GM12878 (cell line): ENCODE measurements around the gene DLD. TPM values are rescaled to one million over a fixed set of nuclear protein-coding genes. Genes with fewer than 3 reads are reported as not detected.

Experiments used
- ATAC-seq: fragments of 200-7000 bp; cut with Tn5 transposase; 3 replicates; pipeline ENCODE4 v1.9.1; 2020; ENCODE audit warnings: mild to moderate bottlenecking, moderate library complexity
- BruUV-seq: library from RNA; stranded (reverse); fragments of 400-500 nt; replicated peaks from 2 replicates; lab custom pipeline; 2021; lab: Mats Ljungman, UMichigan
- CTCF ChIA-PET: fragments of 300-600 bp; sonication (Branson Sonifier 250); formaldehyde crosslinking; extraction: SDS; loops from one replicate; lab custom pipeline; 2021; ENCODE audit warnings: inconsistent platforms; lab: Yijun Ruan, JAX
- POLR2A ChIA-PET: fragments of 350-600 bp; formaldehyde crosslinking; extraction: SDS; loops from one replicate; lab custom pipeline; 2021; ENCODE audit warnings: inconsistent platforms; lab: Charles Lee
- RAD21 ChIA-PET: fragments of 300-600 bp; sonication (Branson Sonifier 250); formaldehyde crosslinking; loops from one replicate; lab custom pipeline; 2023; ENCODE audit warnings: antibody characterized with exemption; ENCODE audit not compliant: unreplicated experiment; lab: Charles Lee
- SMC1A ChIA-PET: fragments of 300-600 bp; sonication (Branson Sonifier 250); formaldehyde crosslinking; loops from one replicate; lab custom pipeline; 2023; ENCODE audit not compliant: unreplicated experiment, uncharacterized antibody; lab: Charles Lee
- DNase-seq: peaks from one replicate; pipeline ENCODE4 v3.0.0-alpha.2; 2011; ENCODE audit warnings: low read depth, low spot score
- FAIRE-seq: peaks from 3 replicates; lab custom pipeline; 2011; peaks lifted over from hg19 to GRCh38; lab: Jason Lieb, UNC
- H2AFZ ChIP-seq: 2 replicates; pipeline ENCODE4 v1.6.0; 2011; ENCODE audit warnings: low read depth, low read length, control low read depth; ENCODE audit not compliant: control insufficient read depth
- H3K27ac ChIP-seq: 2 replicates; pipeline ENCODE4 v1.5.1; 2011; ENCODE audit warnings: control low read depth; ENCODE audit not compliant: control insufficient read depth, insufficient read depth
- H3K27me3 ChIP-seq, 2 experiments: replicated peaks in 1 of 2; 2 replicates each; pipeline versions ENCODE4 v1.6.0 to v1.6.1; 2011; ENCODE audit warnings: low read length in 1 of 2; ENCODE audit not compliant: control insufficient read depth in 2 of 2, insufficient read depth in 2 of 2
- H3K36me3 ChIP-seq, 2 experiments: 2 replicates each; pipeline ENCODE4 v1.5.1; 2011; ENCODE audit warnings: low read length in 1 of 2; ENCODE audit not compliant: control insufficient read depth in 2 of 2, insufficient read depth in 2 of 2
- H3K4me1 ChIP-seq: 2 replicates; pipeline ENCODE4 v1.6.1; 2011; ENCODE audit warnings: mild to moderate bottlenecking, low read length, moderate library complexity, mixed read lengths; ENCODE audit not compliant: control insufficient read depth, insufficient read depth
- H3K4me2 ChIP-seq: 2 replicates; pipeline ENCODE4 v1.6.0; 2011; ENCODE audit warnings: control low read depth; ENCODE audit not compliant: control insufficient read depth, insufficient read depth
- H3K4me3 ChIP-seq: fragments of 200-600 bp; sonication (generic); 2 replicates; pipeline ENCODE4 v1.5.1; 2016
- H3K79me2 ChIP-seq: 2 replicates; pipeline ENCODE4 v1.6.0; 2011; ENCODE audit warnings: low read length; ENCODE audit not compliant: control insufficient read depth, insufficient read depth
- H3K9ac ChIP-seq: 2 replicates; pipeline ENCODE4 v1.8.0; 2011; ENCODE audit warnings: low read length, control low read depth, mixed read lengths; ENCODE audit not compliant: control insufficient read depth, insufficient read depth
- H3K9me3 ChIP-seq: replicated peaks from 3 replicates; pipeline ENCODE4 v1.5.1; 2011; ENCODE audit warnings: mild to moderate bottlenecking, low read length; ENCODE audit not compliant: control insufficient read depth, insufficient read depth
- H4K20me1 ChIP-seq: 2 replicates; pipeline ENCODE4 v1.6.0; 2011; ENCODE audit not compliant: control insufficient read depth, insufficient read depth
- BMI1 ChIP-seq: fragments of 450-650 bp; IDR thresholded peaks from 2 replicates; pipeline ENCODE4 v1.6.1; 2016; ENCODE audit warnings: mild to moderate bottlenecking, moderate library complexity, borderline replicate concordance
- EZH2 ChIP-seq: IDR thresholded peaks from 2 replicates; pipeline ENCODE4 v1.6.1; 2012; ENCODE audit warnings: low read depth, mild to moderate bottlenecking, control low read depth, inconsistent platforms, low read length, borderline replicate concordance; ENCODE audit not compliant: control insufficient read depth
- MYB ChIP-seq: fragments of 150-350 bp; IDR thresholded peaks from 2 replicates; pipeline ENCODE4 v1.6.1; 2014; ENCODE audit warnings: mild to moderate bottlenecking, low read depth, low read length, borderline replicate concordance
- MYC ChIP-seq: IDR thresholded peaks from 2 replicates; pipeline ENCODE4 v1.6.1; 2011; ENCODE audit warnings: mild to moderate bottlenecking, low read length, moderate library complexity, inconsistent platforms; ENCODE audit not compliant: insufficient read depth, insufficient replicate concordance, insufficient read length, severe bottlenecking
- PAX8 ChIP-seq: fragments of 450-650 bp; IDR thresholded peaks from 2 replicates; pipeline ENCODE4 v1.6.1; 2017; ENCODE audit warnings: mild to moderate bottlenecking, moderate library complexity
- SMC3 ChIP-seq: IDR thresholded peaks from 2 replicates; pipeline ENCODE4 v1.6.1; 2011; ENCODE audit warnings: low read length, improper control_type of control experiment, borderline replicate concordance
- SPI1 ChIP-seq: IDR thresholded peaks from 2 replicates; pipeline ENCODE4 v1.6.1; 2011; ENCODE audit warnings: low read depth, mild to moderate bottlenecking, low read length, moderate library complexity, borderline replicate concordance; ENCODE audit not compliant: insufficient read depth
- WRNIP1 ChIP-seq: IDR thresholded peaks from 2 replicates; pipeline ENCODE4 v1.6.1; 2011; ENCODE audit warnings: low read depth, low read length, improper control_type of control experiment, borderline replicate concordance
- WGBS: methylation state at CpG from one replicate; pipeline ENCODE4 v1.1.6; 2016; ENCODE audit warnings: low lambda C conversion rate; ENCODE audit not compliant: insufficient replicate concordance, insufficient coverage; ENCODE audit errors: missing lambda C conversion rate; 5-methylcytosine and 5-hydroxymethylcytosine counted together
- in situ Hi-C: fragments of 300-500 bp; cut with MboI; formaldehyde crosslinking; loops from 9 replicates; pipeline ENCODE4 v1.14.3; 2018; ENCODE audit warnings: mixed read lengths
- intact Hi-C: fragments of 100-400 bp; cut with micrococcal nuclease; formaldehyde crosslinking; loops from one replicate; pipeline ENCODE4 v1.14.2; 2022; ENCODE audit not compliant: unreplicated experiment
- polyA plus RNA-seq, 11 experiments: library from polyadenylated mRNA; depleted of rRNA in 4 of 11; unstranded in 6 of 11; stranded (reverse) in 5 of 11; fragments of >200 nt; fragmentation: Nextera tagmentation in 4 of 11; fragmentation: Illumina TruSeq in 1 of 11; extraction: Ambion mirVana in 4 of 11; extraction: Trizol in 1 of 11; gene quantifications; 1 replicate in 1 of 11; 2 replicates in 10 of 11; pipeline versions ENCODE4 v1.2.1 to v1.2.3, GENCODE V29; 2011 to 2016; ENCODE audit warnings: inconsistent platforms in 2 of 11, missing spikeins in 2 of 11, low read depth in 1 of 11
- total RNA-seq, 4 experiments: library from RNA; depleted of rRNA in 3 of 4; stranded (reverse); fragments of >200 nt in 3 of 4; fragmentation: Illumina TruSeq in 1 of 4; extraction: Trizol in 1 of 4; gene quantifications; 2 replicates each; pipeline versions ENCODE4 v1.2.1 to v1.2.3, GENCODE V29; 2013 to 2021
- TF ChIP-seq, protein P1 (sequence below): fragments of 450-650 bp; IDR thresholded peaks from 2 replicates; pipeline ENCODE4 v1.6.1; 2016; ENCODE audit warnings: mild to moderate bottlenecking, moderate library complexity, borderline replicate concordance
- TF ChIP-seq, protein P2 (sequence below): fragments of 450-650 bp; formaldehyde crosslinking; IDR thresholded peaks from 2 replicates; pipeline ENCODE4 v1.4.0; 2020; ENCODE audit warnings: mild to moderate bottlenecking, moderate library complexity

DLD gene
- total and polyA plus RNA-seq, 10 of the 15 experiments (the other 5 are each of a cell fraction or from before 2014, with no cell fraction given), result 62.7 to 314 (median 161) TPM

DNA sequence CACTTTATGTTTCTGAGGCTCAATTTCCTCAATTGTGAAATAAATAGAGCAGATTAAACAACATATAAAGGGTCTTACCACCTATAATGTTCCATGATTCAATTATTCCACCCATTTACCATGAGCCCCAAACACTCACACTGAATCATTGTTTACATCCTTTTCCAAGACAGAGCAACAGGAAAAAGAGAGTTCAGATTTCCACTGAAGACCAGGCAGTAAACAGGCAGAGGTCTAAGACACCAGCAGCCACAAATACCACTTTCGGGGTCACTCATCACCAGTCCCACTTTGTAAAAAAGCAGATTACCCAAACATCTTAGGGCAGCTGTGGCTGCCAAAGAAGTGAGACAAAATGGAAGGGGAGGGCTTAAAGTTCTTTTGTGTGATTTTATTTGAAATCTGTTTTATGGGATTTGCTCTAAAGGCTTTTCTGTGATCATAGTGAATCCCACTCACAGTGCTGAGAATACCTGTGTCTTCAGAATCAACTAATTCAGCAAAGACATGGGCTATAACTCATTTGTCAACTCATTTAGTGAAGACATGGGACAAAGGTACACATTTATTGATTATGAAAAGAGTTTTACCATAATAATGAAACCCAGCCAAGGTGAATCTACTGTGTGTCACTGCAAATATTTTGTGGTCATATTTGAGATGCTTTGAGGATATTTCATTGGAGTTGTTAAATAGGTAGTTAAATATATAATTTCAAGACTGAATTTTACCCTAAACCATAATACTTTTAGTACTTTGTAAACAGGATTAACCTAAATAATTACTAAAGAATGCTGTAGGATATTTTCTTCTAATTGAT, 24.8 kb upstream of the DLD start (continued):
- TF ChIP-seq, protein P1, sequence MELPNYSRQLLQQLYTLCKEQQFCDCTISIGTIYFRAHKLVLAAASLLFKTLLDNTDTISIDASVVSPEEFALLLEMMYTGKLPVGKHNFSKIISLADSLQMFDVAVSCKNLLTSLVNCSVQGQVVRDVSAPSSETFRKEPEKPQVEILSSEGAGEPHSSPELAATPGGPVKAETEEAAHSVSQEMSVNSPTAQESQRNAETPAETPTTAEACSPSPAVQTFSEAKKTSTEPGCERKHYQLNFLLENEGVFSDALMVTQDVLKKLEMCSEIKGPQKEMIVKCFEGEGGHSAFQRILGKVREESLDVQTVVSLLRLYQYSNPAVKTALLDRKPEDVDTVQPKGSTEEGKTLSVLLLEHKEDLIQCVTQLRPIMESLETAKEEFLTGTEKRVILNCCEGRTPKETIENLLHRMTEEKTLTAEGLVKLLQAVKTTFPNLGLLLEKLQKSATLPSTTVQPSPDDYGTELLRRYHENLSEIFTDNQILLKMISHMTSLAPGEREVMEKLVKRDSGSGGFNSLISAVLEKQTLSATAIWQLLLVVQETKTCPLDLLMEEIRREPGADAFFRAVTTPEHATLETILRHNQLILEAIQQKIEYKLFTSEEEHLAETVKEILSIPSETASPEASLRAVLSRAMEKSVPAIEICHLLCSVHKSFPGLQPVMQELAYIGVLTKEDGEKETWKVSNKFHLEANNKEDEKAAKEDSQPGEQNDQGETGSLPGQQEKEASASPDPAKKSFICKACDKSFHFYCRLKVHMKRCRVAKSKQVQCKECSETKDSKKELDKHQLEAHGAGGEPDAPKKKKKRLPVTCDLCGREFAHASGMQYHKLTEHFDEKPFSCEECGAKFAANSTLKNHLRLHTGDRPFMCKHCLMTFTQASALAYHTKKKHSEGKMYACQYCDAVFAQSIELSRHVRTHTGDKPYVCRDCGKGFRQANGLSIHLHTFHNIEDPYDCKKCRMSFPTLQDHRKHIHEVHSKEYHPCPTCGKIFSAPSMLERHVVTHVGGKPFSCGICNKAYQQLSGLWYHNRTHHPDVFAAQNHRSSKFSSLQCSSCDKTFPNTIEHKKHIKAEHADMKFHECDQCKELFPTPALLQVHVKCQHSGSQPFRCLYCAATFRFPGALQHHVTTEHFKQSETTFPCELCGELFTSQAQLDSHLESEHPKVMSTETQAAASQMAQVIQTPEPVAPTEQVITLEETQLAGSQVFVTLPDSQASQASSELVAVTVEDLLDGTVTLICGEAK, result no peak
- TF ChIP-seq PAX8 (no peak), SMC3 (no peak), BMI1 (no peak), EZH2 (no peak)

DNA sequence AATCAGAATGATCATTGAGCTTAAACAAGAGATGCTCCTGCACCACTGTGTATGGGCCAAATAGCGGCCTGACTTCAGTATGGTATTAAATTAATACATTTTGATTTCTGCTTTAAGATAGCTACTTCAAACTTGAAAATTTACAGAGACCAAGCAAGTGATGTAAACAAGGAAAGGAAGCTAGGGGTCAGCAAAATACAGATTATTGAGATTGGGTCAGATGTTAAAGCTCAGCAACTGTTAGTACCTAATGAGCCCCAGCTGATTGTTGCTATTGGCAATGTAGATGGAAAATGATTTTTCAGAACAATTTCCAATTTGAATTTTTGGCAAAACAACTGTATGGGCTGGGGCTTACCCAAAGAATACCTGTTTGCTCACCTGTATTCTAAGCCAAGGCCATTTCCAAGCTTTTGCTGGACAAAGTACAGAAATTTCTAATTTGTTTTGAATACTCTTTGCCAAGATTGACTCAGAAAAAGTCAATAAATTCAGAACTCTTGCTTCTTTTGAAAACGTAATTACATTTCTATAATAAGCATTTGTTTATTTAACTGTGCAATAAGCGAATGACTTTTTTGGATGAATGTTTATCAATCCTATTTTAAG, 23.0 kb upstream of the DLD start:
- Histone ChIP-seq H3K9me3 (no peaks in the 10 kb centered on the region), H4K20me1 (no peaks in the 10 kb centered on the region), H3K27me3 (no peaks in the 10 kb centered on the region; a peak in 2 of 4 replicates), H3K4me2 (no peak overlapping the region), H3K36me3 (no peaks in the 10 kb centered on the region), H3K9ac (no peak overlapping the region), H3K27ac (no peak overlapping the region), H3K4me1 (no peaks in the 10 kb centered on the region), H2AFZ (no peak overlapping the region), H3K4me3 (no peak overlapping the region), H3K79me2 (no peaks in the 10 kb centered on the region)
- DNase-seq (no peak), FAIRE-seq (no peak), ATAC-seq (no peak)
- intact Hi-C loops, result no loop called here
- ChIA-PET POLR2A (no interaction called here), SMC1A (interaction anchor here (0.8 to 1.3 kb wide), 2 partner anchors 12 to 87 kb away, joined by 3 to 7 read pairs; no protein-coding TSS in a partner anchor), RAD21 (interaction anchor here (1.0 to 1.5 kb wide), 2 partner anchors 149 to 278 kb away, joined by 3 to 6 read pairs; no protein-coding TSS in a partner anchor), CTCF (interaction anchor here (0.6 to 2.3 kb wide), 7 partner anchors 9 to 921 kb away, joined by 3 to 11 read pairs (median 5); no protein-coding TSS in a partner anchor)
- TF ChIP-seq SPI1, result no peak
- TF ChIP-seq MYC, result no peak
- no peak for TF ChIP-seq MYB
- TF ChIP-seq WRNIP1, result no peak
- TF ChIP-seq, protein P2, sequence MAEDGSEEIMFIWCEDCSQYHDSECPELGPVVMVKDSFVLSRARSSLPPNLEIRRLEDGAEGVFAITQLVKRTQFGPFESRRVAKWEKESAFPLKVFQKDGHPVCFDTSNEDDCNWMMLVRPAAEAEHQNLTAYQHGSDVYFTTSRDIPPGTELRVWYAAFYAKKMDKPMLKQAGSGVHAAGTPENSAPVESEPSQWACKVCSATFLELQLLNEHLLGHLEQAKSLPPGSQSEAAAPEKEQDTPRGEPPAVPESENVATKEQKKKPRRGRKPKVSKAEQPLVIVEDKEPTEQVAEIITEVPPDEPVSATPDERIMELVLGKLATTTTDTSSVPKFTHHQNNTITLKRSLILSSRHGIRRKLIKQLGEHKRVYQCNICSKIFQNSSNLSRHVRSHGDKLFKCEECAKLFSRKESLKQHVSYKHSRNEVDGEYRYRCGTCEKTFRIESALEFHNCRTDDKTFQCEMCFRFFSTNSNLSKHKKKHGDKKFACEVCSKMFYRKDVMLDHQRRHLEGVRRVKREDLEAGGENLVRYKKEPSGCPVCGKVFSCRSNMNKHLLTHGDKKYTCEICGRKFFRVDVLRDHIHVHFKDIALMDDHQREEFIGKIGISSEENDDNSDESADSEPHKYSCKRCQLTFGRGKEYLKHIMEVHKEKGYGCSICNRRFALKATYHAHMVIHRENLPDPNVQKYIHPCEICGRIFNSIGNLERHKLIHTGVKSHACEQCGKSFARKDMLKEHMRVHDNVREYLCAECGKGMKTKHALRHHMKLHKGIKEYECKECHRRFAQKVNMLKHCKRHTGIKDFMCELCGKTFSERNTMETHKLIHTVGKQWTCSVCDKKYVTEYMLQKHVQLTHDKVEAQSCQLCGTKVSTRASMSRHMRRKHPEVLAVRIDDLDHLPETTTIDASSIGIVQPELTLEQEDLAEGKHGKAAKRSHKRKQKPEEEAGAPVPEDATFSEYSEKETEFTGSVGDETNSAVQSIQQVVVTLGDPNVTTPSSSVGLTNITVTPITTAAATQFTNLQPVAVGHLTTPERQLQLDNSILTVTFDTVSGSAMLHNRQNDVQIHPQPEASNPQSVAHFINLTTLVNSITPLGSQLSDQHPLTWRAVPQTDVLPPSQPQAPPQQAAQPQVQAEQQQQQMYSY, result no peak
- in situ Hi-C loops, result no loop called here
- 12% methylated on average over 3 of the region's 3 CpGs for whole genome bisulfite sequencing
- no TSS peak for BruUV-seq
